DMS 273 treated with DMSO at 0.1 percent for 48 hours (cell line): Measurements from ENCODE around the gene GBA3.

ENCODE experiments used
- DNase-seq: peaks from one replicate; lab custom pipeline; 2025; lab: John Stamatoyannopoulos, UW

GBA3 gene

GRCh38 chr4:22692736-22693135 is at the start of gene GBA3:
Gene GBA3, plus strand, starts transcription at chr4:22692937.
- no peak for DNase-seq

GRCh38 chr4:22643952-22644351 is 48.8 kb upstream of the GBA3 start:
- DNase-seq, result no peak

- no peak for DNase-seq
Measured at GRCh38 chr4:22645481-22646182, 47.1 kb upstream of the GBA3 start.

GRCh38 chr4:22648996-22649395 is 43.7 kb upstream of the GBA3 start:
- no peak for DNase-seq

- no peak for DNase-seq
Measured at GRCh38 chr4:22650771-22651170, 42.0 kb upstream of the GBA3 start.

- DNase-seq, result no peak
Measured at GRCh38 chr4:22653752-22654151, 39.0 kb upstream of the GBA3 start.

- DNase-seq, result no peak
Measured at GRCh38 chr4:22661443-22661842, 31.3 kb upstream of the GBA3 start.

GRCh38 chr4:22667332-22667940 is 25.3 kb upstream of the GBA3 start:
- no peak for DNase-seq

GRCh38 chr4:22668301-22668700 is 24.4 kb upstream of the GBA3 start:
- no peak for DNase-seq

GRCh38 chr4:22668702-22669101 is 24.0 kb upstream of the GBA3 start:
- DNase-seq, result no peak

- no peak for DNase-seq
Measured at GRCh38 chr4:22670956-22671355, 21.8 kb upstream of the GBA3 start.

GRCh38 chr4:22672519-22672918 is 20.2 kb upstream of the GBA3 start:
- DNase-seq, result no peak

- DNase-seq, result no peak
Measured at GRCh38 chr4:22672944-22673343, 19.8 kb upstream of the GBA3 start.

- DNase-seq, result no peak
Measured at GRCh38 chr4:22674700-22675099, 18.0 kb upstream of the GBA3 start.

- no peak for DNase-seq
Measured at GRCh38 chr4:22676063-22676462, 16.7 kb upstream of the GBA3 start.

- DNase-seq, result no peak
Measured at GRCh38 chr4:22677780-22678179, 15.0 kb upstream of the GBA3 start.

GRCh38 chr4:22678940-22679854 is 13.5 kb upstream of the GBA3 start:
- DNase-seq, result no peak

GRCh38 chr4:22680065-22680642 is 12.6 kb upstream of the GBA3 start:
- no peak for DNase-seq

- DNase-seq, result no peak
Measured at GRCh38 chr4:22683726-22684125, 9.0 kb upstream of the GBA3 start.

- DNase-seq, result no peak
Measured at GRCh38 chr4:22686141-22686540, 6.6 kb upstream of the GBA3 start.

GRCh38 chr4:22688236-22688635 is 4.5 kb upstream of the GBA3 start:
- no peak for DNase-seq

- no peak for DNase-seq
Measured at GRCh38 chr4:22689428-22689827, 3.3 kb upstream of the GBA3 start.

- DNase-seq, result no peak
Measured at GRCh38 chr4:22695029-22695428, 2.3 kb downstream of the GBA3 start.
